Neural crest cell (in vitro differentiated cells): Measurements from ENCODE around the gene CCDC134. TPM values are rescaled to one million over a fixed set of nuclear protein-coding genes. Genes with fewer than 3 reads are reported as not detected.

Source experiments
- DNase-seq: peaks from one replicate; pipeline ENCODE4 v3.0.0; 2021; ENCODE audit warnings: low read depth, mixed read lengths, low spot score
- H3K27ac Mint-ChIP-seq: one replicate; pipeline ENCODE4 v1.8.0; 2021; ENCODE audit warnings: mild to moderate bottlenecking, mixed read lengths; ENCODE audit not compliant: unreplicated experiment
- H3K27me3 Mint-ChIP-seq: 2 replicates; pipeline ENCODE4 v1.8.0; 2021; ENCODE audit warnings: low read depth, mild to moderate bottlenecking, mixed read lengths
- H3K36me3 Mint-ChIP-seq: 2 replicates; pipeline ENCODE4 v1.8.0; 2021; ENCODE audit warnings: low read depth, mild to moderate bottlenecking, mixed read lengths
- H3K4me1 Mint-ChIP-seq: 2 replicates; pipeline ENCODE4 v1.8.0; 2021; ENCODE audit warnings: mixed read lengths
- H3K4me3 Mint-ChIP-seq: one replicate; pipeline ENCODE4 v1.8.0; 2021; ENCODE audit warnings: mild to moderate bottlenecking, mixed read lengths
- H3K9me3 Mint-ChIP-seq: 2 replicates; pipeline ENCODE4 v1.8.0; 2021; ENCODE audit warnings: mixed read lengths
- total RNA-seq: library from RNA; stranded (reverse); gene quantifications from 2 replicates; pipeline ENCODE4 v1.2.1, GENCODE V29; 2021
- TF ChIP-seq, protein P1 (sequence below): fragments of 200-600 bp; sonication (generic); conservative IDR thresholded peaks from 2 replicates; pipeline ENCODE4 v1.5.0; 2021; ENCODE audit warnings: antibody characterized with exemption, mild to moderate bottlenecking

Gene CCDC134
- total RNA-seq, 1 donor from 2014 or later = 23.0 TPM

DNA sequence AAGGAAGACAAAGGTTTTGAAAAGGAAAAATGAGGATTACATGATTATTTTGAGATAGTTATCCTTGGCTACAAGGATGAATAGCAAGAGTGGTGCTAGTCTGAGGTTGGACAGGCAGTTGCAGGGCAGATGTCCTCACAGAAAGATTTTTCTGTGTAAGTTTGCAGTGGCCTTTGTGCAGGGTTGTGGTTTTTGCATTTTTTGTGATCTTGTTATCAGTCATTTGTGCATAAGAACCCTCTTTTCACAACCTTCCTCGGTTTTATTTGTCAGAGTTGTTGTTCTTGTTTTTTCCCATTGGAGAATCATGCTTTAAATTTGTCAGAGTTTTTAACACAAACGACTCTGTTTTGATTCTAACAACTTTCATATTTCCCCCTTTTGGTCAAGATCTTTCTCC is 1.4 kb downstream of the CCDC134 start:
- no peak for DNase-seq
- H3K4me1 Mint-ChIP-seq = peaks cover 35% of the 10 kb centered on the region
- H3K27me3 Mint-ChIP-seq = no peaks in the 10 kb centered on the region
- no peak overlapping the region for H3K27ac Mint-ChIP-seq
- H3K4me3 Mint-ChIP-seq = peak overlapping the region; percentile 98
- no peaks in the 10 kb centered on the region for H3K9me3 Mint-ChIP-seq
- peaks cover 2% of the 10 kb centered on the region for H3K36me3 Mint-ChIP-seq
- TF ChIP-seq, protein P1, sequence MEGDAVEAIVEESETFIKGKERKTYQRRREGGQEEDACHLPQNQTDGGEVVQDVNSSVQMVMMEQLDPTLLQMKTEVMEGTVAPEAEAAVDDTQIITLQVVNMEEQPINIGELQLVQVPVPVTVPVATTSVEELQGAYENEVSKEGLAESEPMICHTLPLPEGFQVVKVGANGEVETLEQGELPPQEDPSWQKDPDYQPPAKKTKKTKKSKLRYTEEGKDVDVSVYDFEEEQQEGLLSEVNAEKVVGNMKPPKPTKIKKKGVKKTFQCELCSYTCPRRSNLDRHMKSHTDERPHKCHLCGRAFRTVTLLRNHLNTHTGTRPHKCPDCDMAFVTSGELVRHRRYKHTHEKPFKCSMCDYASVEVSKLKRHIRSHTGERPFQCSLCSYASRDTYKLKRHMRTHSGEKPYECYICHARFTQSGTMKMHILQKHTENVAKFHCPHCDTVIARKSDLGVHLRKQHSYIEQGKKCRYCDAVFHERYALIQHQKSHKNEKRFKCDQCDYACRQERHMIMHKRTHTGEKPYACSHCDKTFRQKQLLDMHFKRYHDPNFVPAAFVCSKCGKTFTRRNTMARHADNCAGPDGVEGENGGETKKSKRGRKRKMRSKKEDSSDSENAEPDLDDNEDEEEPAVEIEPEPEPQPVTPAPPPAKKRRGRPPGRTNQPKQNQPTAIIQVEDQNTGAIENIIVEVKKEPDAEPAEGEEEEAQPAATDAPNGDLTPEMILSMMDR = no peak

DNA sequence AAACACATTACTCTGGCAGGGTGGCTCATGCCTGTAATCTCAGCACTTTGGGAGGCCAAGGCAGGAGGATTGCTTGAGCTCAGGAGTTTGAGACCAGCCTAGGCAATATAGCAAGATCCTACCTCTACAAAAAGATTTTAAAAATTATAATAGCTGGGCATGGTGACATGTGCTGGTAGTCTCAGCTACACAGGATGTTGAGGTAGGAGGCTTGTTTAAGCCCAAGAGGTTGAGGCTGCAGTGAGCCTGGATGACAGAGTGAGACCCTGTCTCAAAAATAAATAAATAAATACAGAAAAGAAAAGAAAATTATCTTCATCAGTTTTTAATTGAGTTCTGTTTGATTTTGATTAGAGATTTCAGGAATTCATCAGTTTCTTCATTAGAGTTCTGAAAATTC is 5.2 kb downstream of the CCDC134 start:
- Mint-ChIP-seq H3K27ac (no peak overlapping the region), H3K36me3 (peaks cover 11% of the 10 kb centered on the region), H3K4me1 (peaks cover 20% of the 10 kb centered on the region), H3K4me3 (no peak overlapping the region), H3K9me3 (no peaks in the 10 kb centered on the region), H3K27me3 (no peaks in the 10 kb centered on the region)
- TF ChIP-seq, protein P1 = no peak
- no peak for DNase-seq

DNA sequence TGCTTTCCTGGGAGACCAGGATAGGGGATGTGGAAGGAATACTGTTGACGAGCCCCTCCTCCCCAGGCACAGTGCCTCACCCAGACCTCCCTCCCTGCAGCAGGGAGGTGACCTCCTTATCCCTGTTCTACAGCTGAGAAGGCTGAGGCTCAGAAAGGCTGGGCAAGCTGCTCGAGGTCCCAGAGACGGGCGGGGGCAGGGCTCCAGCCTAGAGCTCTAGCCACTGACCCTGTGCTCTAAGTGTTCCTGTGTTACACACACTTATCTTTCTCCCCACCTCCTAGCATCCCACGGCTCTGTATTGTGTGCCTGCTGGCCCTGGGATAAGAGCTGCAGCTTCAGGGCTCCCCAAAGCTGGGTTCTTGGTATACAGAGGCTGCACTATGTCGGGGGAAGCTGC is 7.9 kb downstream of the CCDC134 start:
- Mint-ChIP-seq H3K9me3 (no peaks in the 10 kb centered on the region), H3K27me3 (no peaks in the 10 kb centered on the region), H3K4me1 (peaks cover 6% of the 10 kb centered on the region), H3K4me3 (no peak overlapping the region), H3K27ac (no peak overlapping the region), H3K36me3 (peaks cover 9% of the 10 kb centered on the region)
- TF ChIP-seq, protein P1 = no peak
- no peak for DNase-seq

DNA sequence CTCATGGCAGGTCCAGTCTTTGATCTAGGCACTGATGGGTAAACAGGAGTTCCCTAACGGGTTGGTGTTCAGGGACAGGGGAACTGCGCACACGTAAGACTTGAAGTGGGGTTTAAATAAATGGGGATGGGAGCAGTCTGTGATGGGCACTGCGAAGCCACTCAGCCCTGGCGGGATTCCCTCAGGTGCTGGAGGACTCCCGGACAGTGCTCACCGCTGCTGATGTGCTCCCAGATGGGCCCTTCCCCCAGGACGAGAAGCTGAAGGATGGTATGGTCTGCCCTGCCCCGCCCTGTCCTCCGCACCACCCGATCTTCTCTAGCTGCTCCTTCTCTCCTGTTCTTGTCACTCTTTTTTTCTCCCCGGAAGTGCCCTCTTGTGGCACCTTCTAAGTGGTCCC is 9.5 kb downstream of the CCDC134 start:
- H3K27ac Mint-ChIP-seq = no peak overlapping the region

DNA sequence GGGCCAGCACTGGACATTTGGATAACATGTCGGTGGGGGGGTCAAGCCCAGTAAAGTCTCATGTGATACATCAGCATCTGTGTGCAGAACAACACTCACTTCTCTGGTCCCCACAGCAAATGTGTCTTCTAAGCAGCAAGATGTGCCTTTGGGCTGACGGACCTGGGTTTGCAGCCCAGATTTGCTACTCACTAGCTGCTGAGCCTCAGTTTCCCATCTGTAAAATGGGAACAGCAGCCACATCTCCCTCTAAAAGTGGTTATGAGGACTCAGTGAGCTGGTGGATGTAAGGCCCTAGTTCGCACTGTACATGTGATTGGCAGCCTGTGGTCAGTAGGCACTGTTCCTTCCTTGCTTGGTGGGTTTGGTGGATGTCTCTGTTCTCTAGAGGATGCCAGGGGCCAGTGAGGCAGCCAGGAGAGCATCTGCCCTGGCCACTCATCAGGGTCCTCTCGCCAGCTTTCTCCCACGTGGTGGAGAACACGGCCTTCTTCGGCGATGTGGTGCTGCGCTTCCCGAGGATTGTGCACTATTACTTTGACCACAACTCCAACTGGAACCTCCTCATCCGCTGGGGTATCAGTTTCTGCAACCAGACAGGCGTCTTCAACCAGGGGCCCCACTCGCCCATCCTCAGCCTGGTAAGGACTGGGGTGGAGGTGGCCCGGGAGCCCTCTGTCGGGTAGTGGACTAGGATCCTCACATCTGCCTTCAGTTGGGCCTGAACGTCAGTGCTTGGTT is 12.5 kb downstream of the CCDC134 start:
- DNase-seq = no peak
- Mint-ChIP-seq H3K27me3 (no peaks in the 10 kb centered on the region), H3K4me3 (no peak overlapping the region), H3K4me1 (no peaks in the 10 kb centered on the region), H3K9me3 (no peaks in the 10 kb centered on the region), H3K36me3 (peaks cover 13% of the 10 kb centered on the region), H3K27ac (no peak overlapping the region)
- TF ChIP-seq, protein P1 = no peak

More for the DNA sequence above, 9.5 kb downstream of the CCDC134 start:
- Mint-ChIP-seq H3K4me3 (no peak overlapping the region), H3K27me3 (no peaks in the 10 kb centered on the region), H3K4me1 (no peaks in the 10 kb centered on the region), H3K36me3 (peaks cover 9% of the 10 kb centered on the region), H3K9me3 (no peaks in the 10 kb centered on the region)
- no peak for DNase-seq
- TF ChIP-seq, protein P1 = no peak
